CD4-positive, alpha-beta T cell (primary cell): Measurements from ENCODE around the gene MCC. TPM values are rescaled to one million over a fixed set of nuclear protein-coding genes. Genes with fewer than 3 reads are reported as not detected.

Experiments
- ATAC-seq: fragments of 200-7000 bp; cut with Tn5 transposase; one replicate; pipeline ENCODE4 v1.10.0; 2022; ENCODE audit warnings: mild to moderate bottlenecking; ENCODE audit not compliant: poor library complexity
- CTCF ChIA-PET: fragments of 350-600 bp; sonication (Branson Sonifier 250); formaldehyde crosslinking; loops from one replicate; lab custom pipeline; 2021; ENCODE audit warnings: antibody characterized with exemption, inconsistent platforms; lab: Charles Lee
- POLR2A ChIA-PET: fragments of 350-600 bp; sonication (Branson Sonifier 250); formaldehyde crosslinking; loops from one replicate; lab custom pipeline; 2021; ENCODE audit warnings: antibody characterized with exemption, inconsistent platforms; lab: Charles Lee
- DNase-seq, 14 experiments: peaks; one replicate each; pipeline ENCODE4 v3.0.0-alpha.2; 2013 to 2020; ENCODE audit warnings: mixed read lengths in 2 of 14
- H3K27ac ChIP-seq, 2 donors: one replicate each; pipeline versions ENCODE4 v1.5.1 to v1.7.0; 2013; ENCODE audit warnings: low read length in 2 of 2, low read depth in 1 of 2, mild to moderate bottlenecking in 1 of 2
- H3K27me3 ChIP-seq, 2 experiments: 1 replicate in 1 of 2; 2 replicates in 1 of 2; pipeline versions ENCODE4 v1.6.1 to v1.7.0; 2013; ENCODE audit warnings: low read length in 2 of 2, control low read depth in 1 of 2, mild to moderate bottlenecking in 1 of 2, moderate library complexity in 1 of 2; ENCODE audit not compliant: insufficient read depth in 2 of 2, control insufficient read depth in 1 of 2
- H3K36me3 ChIP-seq: one replicate; pipeline ENCODE4 v1.6.1; 2013; ENCODE audit warnings: low read length, control low read depth; ENCODE audit not compliant: insufficient read depth
- H3K4me1 ChIP-seq: one replicate; pipeline ENCODE4 v1.6.1; 2013; ENCODE audit warnings: low read length, control low read depth; ENCODE audit not compliant: insufficient read depth
- H3K4me3 ChIP-seq: one replicate; pipeline ENCODE4 v1.5.1; 2013; ENCODE audit warnings: mild to moderate bottlenecking, low read length, moderate library complexity
- H3K9me3 ChIP-seq, 2 experiments: 1 replicate in 1 of 2; 2 replicates in 1 of 2; pipeline versions ENCODE4 v1.6.1 to v1.7.0; 2013; ENCODE audit warnings: low read length in 2 of 2, mild to moderate bottlenecking in 2 of 2, control low read depth in 1 of 2, moderate library complexity in 1 of 2; ENCODE audit not compliant: control insufficient read depth in 1 of 2, insufficient read depth in 1 of 2
- H3K27ac Mint-ChIP-seq: one replicate; pipeline ENCODE4 v1.8.0; 2020; ENCODE audit warnings: mixed read lengths
- H3K27me3 Mint-ChIP-seq: one replicate; pipeline ENCODE4 v1.8.0; 2021; ENCODE audit warnings: mixed read lengths
- H3K36me3 Mint-ChIP-seq: one replicate; pipeline ENCODE4 v1.8.0; 2021; ENCODE audit warnings: low read depth, mixed read lengths
- H3K4me1 Mint-ChIP-seq: one replicate; pipeline ENCODE4 v1.8.0; 2021; ENCODE audit warnings: low read depth, mixed read lengths
- H3K4me3 Mint-ChIP-seq: one replicate; pipeline ENCODE4 v1.8.0; 2020; ENCODE audit warnings: mild to moderate bottlenecking, mixed read lengths
- H3K9me3 Mint-ChIP-seq: one replicate; pipeline ENCODE4 v1.8.0; 2020; ENCODE audit warnings: mixed read lengths
- intact Hi-C, 2 experiments: fragments of 100-400 bp; cut with DNase I in 1 of 2; cut with micrococcal nuclease in 1 of 2; formaldehyde crosslinking; loops; one replicate each; pipeline versions ENCODE4 v1.15.1 to v1.9.0; 2023 to 2025; cut with DNase I, micrococcal nuclease
- total RNA-seq, 174 experiments: library from RNA in 2 of 174; stranded (reverse) in 2 of 174; gene quantifications; one replicate each; pipeline ENCODE4 v1.2.3 and lab custom pipeline; 2021 to 2026
- TF ChIP-seq, protein P1 (sequence below): fragments of 200-600 bp; IDR thresholded peaks from one replicate; pipeline ENCODE4 v1.8.0; 2022; ENCODE audit warnings: antibody characterized with exemption, mild to moderate bottlenecking

Gene MCC
- total RNA-seq, 2 experiments from 2014 or later: 3.2 to 3.3 TPM

GRCh38 chr5:113226116-113226736 is 262.0 kb downstream of the MCC start:
- DNase-seq (no peak), ATAC-seq (no peak)
- POLR2A ChIA-PET: no interaction called here
- no peaks in the 10 kb centered on the region for H3K9me3 Mint-ChIP-seq
- CTCF ChIA-PET: no interaction called here
- no peaks in the 10 kb centered on the region for H3K9me3 ChIP-seq
- TF ChIP-seq, protein P1, sequence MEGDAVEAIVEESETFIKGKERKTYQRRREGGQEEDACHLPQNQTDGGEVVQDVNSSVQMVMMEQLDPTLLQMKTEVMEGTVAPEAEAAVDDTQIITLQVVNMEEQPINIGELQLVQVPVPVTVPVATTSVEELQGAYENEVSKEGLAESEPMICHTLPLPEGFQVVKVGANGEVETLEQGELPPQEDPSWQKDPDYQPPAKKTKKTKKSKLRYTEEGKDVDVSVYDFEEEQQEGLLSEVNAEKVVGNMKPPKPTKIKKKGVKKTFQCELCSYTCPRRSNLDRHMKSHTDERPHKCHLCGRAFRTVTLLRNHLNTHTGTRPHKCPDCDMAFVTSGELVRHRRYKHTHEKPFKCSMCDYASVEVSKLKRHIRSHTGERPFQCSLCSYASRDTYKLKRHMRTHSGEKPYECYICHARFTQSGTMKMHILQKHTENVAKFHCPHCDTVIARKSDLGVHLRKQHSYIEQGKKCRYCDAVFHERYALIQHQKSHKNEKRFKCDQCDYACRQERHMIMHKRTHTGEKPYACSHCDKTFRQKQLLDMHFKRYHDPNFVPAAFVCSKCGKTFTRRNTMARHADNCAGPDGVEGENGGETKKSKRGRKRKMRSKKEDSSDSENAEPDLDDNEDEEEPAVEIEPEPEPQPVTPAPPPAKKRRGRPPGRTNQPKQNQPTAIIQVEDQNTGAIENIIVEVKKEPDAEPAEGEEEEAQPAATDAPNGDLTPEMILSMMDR: no peak
- H3K4me3 Mint-ChIP-seq: no peak overlapping the region
- H3K4me1 Mint-ChIP-seq: no peaks in the 10 kb centered on the region
- intact Hi-C loops: no loop called here
- H3K4me1 ChIP-seq: no peaks in the 10 kb centered on the region
- H3K27me3 ChIP-seq: no peaks in the 10 kb centered on the region
- H3K36me3 Mint-ChIP-seq: no peaks in the 10 kb centered on the region
- H3K36me3 ChIP-seq: no peaks in the 10 kb centered on the region
- H3K27ac ChIP-seq: no peak overlapping the region
- no peak overlapping the region for H3K27ac Mint-ChIP-seq
- no peak overlapping the region for H3K4me3 ChIP-seq
- H3K27me3 Mint-ChIP-seq: peaks cover 6% of the 10 kb centered on the region

GRCh38 chr5:113225259-113225658 is 263.0 kb downstream of the MCC start:
- POLR2A ChIA-PET: no interaction called here
- Mint-ChIP-seq H3K9me3 (no peaks in the 10 kb centered on the region), H3K27me3 (peaks cover 6% of the 10 kb centered on the region), H3K36me3 (no peaks in the 10 kb centered on the region), H3K27ac (no peak overlapping the region), H3K4me1 (no peaks in the 10 kb centered on the region), H3K4me3 (no peak overlapping the region)
- DNase-seq (no peak), ATAC-seq (no peak)
- no peaks in the 10 kb centered on the region for H3K27me3 ChIP-seq
- no peaks in the 10 kb centered on the region for H3K4me1 ChIP-seq
- TF ChIP-seq, protein P1: no peak
- no peaks in the 10 kb centered on the region for H3K36me3 ChIP-seq
- intact Hi-C loops: no loop called here
- CTCF ChIA-PET: no interaction called here
- H3K9me3 ChIP-seq: no peaks in the 10 kb centered on the region
- H3K27ac ChIP-seq: no peak overlapping the region
- H3K4me3 ChIP-seq: no peak overlapping the region

DNA sequence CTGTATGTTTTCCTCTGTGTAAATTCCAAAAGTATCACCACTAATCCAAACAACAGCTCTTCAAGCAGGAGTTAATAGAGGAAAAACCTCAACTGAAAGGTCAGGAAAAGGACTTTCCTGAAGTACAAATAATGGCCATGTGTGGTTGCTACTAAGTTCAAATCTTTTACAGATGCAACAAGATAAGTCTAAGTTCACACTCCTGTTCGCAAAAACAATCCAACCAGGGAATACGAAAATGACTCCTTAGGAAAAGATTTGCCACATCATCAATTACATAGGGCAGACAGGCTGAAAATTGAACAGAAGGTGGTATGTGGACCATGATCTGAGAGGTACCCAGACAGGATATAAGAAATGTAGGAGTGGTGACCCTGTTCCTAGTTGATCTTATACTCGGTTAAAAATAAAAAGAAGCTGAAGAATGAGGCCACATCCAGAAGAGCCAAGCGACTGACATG is 263.6 kb downstream of the MCC start:
- H3K36me3 Mint-ChIP-seq: no peaks in the 10 kb centered on the region
- ChIA-PET POLR2A (interaction anchor here (0.8 kb wide), 1 partner anchor 125 kb away, joined by 3 read pairs; no protein-coding TSS in a partner anchor), CTCF (no interaction called here)
- DNase-seq (no peak), ATAC-seq (no peak)
- Histone ChIP-seq H3K4me1 (no peaks in the 10 kb centered on the region), H3K27me3 (no peaks in the 10 kb centered on the region), H3K36me3 (no peaks in the 10 kb centered on the region), H3K9me3 (no peaks in the 10 kb centered on the region), H3K4me3 (no peak overlapping the region), H3K27ac (no peak overlapping the region)
- no peak overlapping the region for H3K4me3 Mint-ChIP-seq
- H3K9me3 Mint-ChIP-seq: no peaks in the 10 kb centered on the region
- peaks cover 6% of the 10 kb centered on the region for H3K27me3 Mint-ChIP-seq
- intact Hi-C loops: no loop called here
- H3K27ac Mint-ChIP-seq: no peak overlapping the region
- TF ChIP-seq, protein P1: no peak
- H3K4me1 Mint-ChIP-seq: no peaks in the 10 kb centered on the region
